Stimulated activated CD8-positive, alpha-beta memory T cell treated with anti-CD3 and anti-CD28 coated beads, Interleukin-2, amount 100 ng/mL, for 48 hours (primary cell): ENCODE data around the gene SPIRE2.
A peak's percentile ranks its signal among the peaks of the same experiment; 100 is the strongest.
"Not testable (repeated sequence)": the region's sequence is repeated elsewhere in the genome, so short reads cannot be mapped to it uniquely, and the experiment has no call there.

ENCODE experiments used
- DNase-seq, 2 donors: peaks; one replicate each; pipeline ENCODE4 v3.0.0-alpha.2; 2020; ENCODE audit warnings: low read depth in 2 of 2

The SPIRE2 gene

DNA sequence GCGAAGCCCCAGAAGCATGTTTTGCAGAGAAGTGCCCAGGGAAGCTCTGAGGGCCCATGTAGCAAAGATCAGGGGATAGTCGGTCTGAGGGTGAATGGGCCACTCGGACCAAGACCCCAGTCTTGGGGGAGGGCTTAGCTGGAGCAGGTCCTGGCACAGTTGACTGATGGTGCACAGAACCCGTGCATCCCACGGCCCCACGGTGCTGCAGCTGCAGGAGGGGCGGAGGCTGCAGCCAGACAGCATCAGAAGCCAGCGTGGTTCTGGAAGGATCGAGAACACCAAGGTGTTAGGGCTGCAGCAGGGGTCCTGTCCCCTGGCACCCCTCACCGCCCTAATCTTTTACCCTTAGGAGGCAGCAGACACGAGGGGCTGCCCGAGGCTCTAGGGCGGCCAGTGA lies 83.9 kb downstream of the SPIRE2 start:
- no peak for DNase-seq

GRCh38 chr16:89912627-89913026 lies 84.4 kb downstream of the SPIRE2 start:
- no peak for DNase-seq

DNA sequence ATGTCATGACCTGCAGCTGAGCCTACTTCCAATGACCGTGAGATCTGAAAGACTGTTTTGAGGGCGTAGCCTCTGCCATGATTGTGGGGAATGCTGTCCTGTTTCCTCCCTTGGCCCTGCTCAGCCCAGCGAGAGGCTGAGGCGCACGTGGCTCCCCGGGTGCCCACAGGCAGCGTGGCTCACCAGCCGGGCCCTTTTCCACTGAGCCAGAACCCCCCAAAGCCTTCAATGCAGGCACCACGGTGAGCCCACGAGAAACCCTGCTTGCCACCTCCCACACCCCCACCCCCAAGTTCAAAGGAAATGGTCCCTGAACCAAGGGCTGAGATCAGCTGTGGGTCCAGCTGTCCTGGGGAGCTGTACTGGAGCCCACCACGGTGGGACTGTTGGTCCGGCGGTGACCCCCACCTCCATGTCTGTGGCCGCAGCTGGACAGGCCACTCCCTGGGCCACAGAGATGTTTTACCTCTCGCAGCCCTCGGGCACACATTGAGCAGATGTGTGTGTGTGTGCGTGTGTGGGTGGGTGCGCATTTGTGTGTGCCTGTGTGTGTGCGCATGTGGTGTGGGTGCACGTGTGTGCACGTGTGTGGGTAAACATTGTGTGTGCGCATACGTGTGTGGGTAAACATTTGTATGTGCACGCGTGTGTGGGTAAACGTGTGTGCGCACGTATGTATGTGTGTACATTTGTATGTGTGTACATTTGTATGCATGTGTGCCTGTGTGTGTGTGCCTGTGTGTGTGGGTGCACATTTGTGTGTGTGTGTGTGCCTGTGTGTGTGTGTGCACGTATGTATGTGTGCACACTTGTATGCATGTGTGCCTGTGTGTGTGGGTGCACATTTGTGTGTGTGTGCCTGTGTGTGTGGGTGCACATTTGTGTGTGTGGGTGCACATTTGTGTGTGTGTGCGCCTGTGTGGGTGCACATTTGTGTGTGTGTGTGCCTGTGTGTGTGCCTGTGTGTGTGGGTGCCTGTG lies 85.4 kb downstream of the SPIRE2 start:
- no peak for DNase-seq

- DNase-seq: not testable (repeated sequence)
Measured at GRCh38 chr16:89914642-89915285, 86.5 kb downstream of the SPIRE2 start.

DNA sequence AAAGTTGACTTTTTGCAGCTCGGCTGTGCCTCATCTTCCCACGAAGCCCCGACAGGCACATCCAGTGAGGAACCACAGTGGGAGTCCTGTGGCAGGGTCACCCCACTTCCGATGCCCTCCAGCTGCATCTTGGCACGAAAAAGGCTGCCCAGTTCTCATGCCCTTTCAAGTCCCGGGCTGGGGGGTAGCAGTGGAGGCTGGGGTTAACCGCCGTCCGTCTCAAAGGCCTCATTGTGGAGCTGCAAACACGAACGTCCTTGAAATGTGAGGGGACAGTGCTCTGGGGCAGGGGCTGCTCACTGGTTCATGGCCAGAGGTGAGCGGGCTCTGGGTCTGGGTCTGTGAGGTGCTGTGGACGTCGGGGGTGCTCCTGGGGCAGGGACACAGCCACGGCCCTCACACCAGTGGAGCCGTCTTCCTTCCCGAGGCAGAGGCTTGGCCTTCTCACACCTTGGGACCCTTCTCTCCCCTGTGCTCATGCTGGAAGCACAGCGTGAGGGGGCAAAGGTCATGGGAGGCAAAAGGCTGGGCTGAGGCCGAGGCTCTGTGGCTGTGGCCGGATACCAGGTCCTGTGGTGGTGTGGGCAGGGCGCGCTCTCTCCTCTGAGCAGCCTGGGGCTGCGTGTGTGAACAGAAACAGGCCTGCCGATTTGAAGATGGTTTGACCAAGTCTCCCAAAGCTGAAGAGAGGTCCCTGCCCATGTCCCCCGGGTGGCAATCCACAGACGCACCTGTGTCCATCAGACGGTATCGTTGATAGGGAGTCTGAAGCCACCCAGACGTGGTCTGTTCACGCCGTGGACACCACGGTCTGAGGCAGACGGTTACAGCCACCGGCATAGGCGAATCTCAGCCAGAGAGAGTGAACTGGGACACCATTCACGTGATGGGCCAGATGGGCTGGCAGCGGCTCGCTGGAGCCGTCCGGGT lies 87.3 kb downstream of the SPIRE2 start:
- no peak for DNase-seq

DNA sequence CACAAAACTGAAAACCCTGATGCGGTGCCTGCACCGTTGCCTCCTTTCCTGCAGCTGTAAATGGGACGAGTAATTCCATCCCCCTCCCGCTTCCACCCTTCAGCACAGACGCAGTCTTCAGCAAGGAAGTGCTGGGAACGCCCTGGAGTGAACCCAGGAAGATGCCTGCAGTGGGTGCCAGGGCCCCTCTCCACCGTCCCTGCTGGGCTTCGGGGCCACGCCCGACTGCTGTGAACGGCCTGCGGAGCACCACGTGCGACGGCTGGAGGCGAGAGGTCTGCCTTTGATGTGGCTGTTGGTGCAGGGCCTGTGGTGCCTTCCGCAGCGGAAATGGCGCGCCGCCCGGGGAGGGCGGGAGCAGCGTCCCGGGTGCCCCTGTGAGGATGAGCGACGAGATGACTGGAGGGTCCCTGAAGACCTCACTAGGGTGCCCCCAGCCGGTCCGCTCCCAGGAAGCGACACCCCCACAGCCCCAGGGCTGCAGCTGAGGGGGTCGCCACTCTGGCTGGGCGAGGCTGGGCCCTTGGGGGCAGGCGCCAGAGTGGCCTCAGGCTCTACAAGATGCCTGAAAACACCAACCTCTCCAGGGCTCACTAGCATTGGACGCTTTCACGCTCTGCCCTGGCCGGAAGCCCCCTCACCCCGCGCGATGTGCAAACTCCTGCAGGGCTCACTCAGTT lies 89.6 kb downstream of the SPIRE2 start:
- DNase-seq: peak; percentile 74 to 80

- no peak for DNase-seq
Measured at GRCh38 chr16:89918453-89919347, 90.4 kb downstream of the SPIRE2 start, which contains the start of gene MC1R. TSS of gene MC1R (plus strand) at chr16:89918862. CDS start at chr16:89919259, 397 bp downstream.

DNA sequence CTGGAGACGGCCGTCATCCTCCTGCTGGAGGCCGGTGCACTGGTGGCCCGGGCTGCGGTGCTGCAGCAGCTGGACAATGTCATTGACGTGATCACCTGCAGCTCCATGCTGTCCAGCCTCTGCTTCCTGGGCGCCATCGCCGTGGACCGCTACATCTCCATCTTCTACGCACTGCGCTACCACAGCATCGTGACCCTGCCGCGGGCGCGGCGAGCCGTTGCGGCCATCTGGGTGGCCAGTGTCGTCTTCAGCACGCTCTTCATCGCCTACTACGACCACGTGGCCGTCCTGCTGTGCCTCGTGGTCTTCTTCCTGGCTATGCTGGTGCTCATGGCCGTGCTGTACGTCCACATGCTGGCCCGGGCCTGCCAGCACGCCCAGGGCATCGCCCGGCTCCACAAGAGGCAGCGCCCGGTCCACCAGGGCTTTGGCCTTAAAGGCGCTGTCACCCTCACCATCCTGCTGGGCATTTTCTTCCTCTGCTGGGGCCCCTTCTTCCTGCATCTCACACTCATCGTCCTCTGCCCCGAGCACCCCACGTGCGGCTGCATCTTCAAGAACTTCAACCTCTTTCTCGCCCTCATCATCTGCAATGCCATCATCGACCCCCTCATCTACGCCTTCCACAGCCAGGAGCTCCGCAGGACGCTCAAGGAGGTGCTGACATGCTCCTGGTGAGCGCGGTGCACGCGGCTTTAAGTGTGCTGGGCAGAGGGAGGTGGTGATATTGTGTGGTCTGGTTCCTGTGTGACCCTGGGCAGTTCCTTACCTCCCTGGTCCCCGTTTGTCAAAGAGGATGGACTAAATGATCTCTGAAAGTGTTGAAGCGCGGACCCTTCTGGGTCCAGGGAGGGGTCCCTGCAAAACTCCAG lies 91.5 kb downstream of the SPIRE2 start:
- no peak for DNase-seq

DNA sequence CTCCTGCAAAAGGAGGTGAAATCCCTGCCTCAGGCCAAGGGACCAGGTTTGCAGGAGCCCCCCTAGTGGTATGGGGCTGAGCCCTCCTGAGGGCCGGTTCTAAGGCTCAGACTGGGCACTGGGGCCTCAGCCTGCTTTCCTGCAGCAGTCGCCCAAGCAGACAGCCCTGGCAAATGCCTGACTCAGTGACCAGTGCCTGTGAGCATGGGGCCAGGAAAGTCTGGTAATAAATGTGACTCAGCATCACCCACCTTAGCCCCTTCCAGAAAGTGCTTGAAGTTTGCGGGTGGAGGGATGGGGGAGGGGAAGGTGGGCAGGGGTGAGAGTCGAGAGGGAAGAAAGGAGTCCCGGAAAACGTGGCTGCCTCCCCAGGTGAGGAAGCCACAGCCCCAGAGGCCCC lies 92.4 kb downstream of the SPIRE2 start:
- no peak for DNase-seq
